H1 (cell line): ENCODE measurements around the gene GPR157. TPM values are rescaled to one million over a fixed set of nuclear protein-coding genes. Genes with fewer than 3 reads are reported as not detected.

Experiments
- CBX5 ChIP-seq: fragments of 300-800, 300-1000 bp; sonication (generic); IDR thresholded peaks from 2 replicates; pipeline ENCODE4 v1.7.1; 2016; ENCODE audit warnings: antibody characterized with exemption, low read length, low read depth
- CTBP2 ChIP-seq: IDR thresholded peaks from 2 replicates; pipeline ENCODE4 v1.7.0; 2011; ENCODE audit warnings: borderline replicate concordance, mild to moderate bottlenecking, moderate library complexity, mixed read lengths, low read length; ENCODE audit not compliant: insufficient read depth, insufficient read length
- RBBP5 ChIP-seq: IDR thresholded peaks from 2 replicates; pipeline ENCODE4 v1.7.1; 2012; ENCODE audit warnings: low read depth, mild to moderate bottlenecking, inconsistent platforms, low read length, moderate library complexity, borderline replicate concordance
- SP2 ChIP-seq: IDR thresholded peaks from 2 replicates; pipeline ENCODE4 v1.6.1; 2012; ENCODE audit warnings: mild to moderate bottlenecking, low read length, inconsistent platforms
- SUZ12 ChIP-seq: fragments of 200-600 bp; sonication (generic); IDR thresholded peaks from 2 replicates; pipeline ENCODE4 v1.6.1; 2012; ENCODE audit warnings: mild to moderate bottlenecking, inconsistent platforms, low read length, moderate library complexity, mixed read lengths
- polyA plus RNA-seq, 7 experiments: library from polyadenylated mRNA; depleted of rRNA in 3 of 7; stranded (reverse) in 5 of 7; unstranded in 2 of 7; fragments of >200 nt in 5 of 7; fragments of 200-250 nt in 2 of 7; gene quantifications; 1 replicate in 5 of 7; 2 replicates in 1 of 7; 4 replicates in 1 of 7; pipeline versions ENCODE4 v1.2.1 to v1.2.3, GENCODE V29; 2011 to 2013; ENCODE audit warnings: missing spikeins in 2 of 7, mixed read lengths in 2 of 7
- total RNA-seq: library from RNA; stranded (reverse); fragmentation: NEBNext Ultra II Directional; extraction: Animal tissue kit (Norgen Biotek cat#: 25700); gene quantifications from 2 replicates; pipeline ENCODE4 v1.2.1, GENCODE V29; 2021

The GPR157 gene
- total and polyA plus RNA-seq, 2 of the 8 experiments (the other 6 are each of a cell fraction or from before 2014, with no cell fraction given) = 1.0 to 11.0 TPM

DNA sequence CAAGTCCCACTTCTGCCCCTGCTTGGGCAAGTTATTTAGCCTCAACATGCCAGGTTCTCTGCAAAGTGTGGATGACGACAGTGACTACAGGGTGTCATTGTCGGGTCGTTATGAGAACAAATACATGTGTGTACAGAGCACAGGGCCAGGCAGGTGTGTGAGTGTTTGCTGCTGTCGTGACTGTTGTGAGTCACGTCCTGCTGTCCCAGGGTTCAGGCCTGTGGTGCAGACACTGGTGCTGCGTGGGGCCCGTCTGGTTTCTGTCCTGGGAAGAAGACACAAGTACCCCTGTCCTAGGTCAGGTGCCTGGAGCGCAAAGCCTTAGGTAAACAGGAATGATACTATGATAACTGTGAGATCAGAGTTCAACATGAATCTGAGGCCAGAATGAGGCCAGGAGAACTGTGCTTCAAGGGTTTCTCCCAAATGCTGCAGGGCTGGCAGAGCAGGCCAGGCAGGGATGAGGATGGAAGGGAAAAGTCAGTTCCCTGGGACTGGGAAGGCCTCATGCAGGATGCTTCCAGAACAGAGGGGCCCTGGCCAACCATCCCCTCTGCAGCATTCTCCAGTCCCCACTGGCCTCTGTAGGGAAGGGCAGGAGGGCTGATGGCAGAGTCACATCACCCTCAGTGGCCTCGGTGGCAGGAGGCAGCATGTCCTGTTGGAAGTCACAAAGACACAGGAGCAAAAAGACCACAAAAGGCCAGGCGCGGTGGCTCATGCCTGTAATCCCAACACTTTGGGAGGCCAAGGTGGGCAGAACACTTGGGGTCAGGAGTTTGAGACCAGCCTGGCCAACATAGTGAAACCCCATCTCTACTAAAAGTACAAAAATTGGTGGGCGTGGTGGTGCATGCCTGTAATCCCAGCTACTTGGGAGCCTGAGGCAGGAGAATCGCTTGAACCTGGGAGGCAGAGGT is 15.7 kb downstream of the GPR157 start (continued):
- TF ChIP-seq SUZ12 = no peak
- TF ChIP-seq RBBP5 = no peak
- no peak for TF ChIP-seq CTBP2
- no peak for TF ChIP-seq CBX5
- TF ChIP-seq SP2 = no peak
